ENCODE measurements around the gene ARHGAP22.

DNA sequence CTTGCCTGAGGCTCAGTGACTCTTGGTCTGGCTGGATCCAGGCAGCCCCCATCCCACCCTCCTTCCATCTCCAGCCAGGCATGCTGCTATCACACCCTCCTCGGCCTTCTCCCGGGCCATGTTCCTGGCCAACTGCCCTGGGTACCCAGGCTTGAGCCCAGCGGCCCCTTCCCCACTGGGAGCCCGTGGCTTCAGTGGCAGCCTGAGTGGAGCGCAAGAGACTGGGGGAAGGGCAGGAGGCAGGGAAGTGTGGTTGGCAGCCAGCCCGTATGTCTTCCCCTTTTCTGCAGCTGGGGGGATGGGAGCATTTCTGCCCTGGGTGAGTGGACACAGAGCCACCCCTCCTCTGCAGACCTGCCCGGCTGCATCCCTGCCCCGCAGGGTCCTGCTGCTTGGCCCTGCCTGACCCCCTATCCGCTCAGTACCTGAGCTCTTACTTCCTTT lies 148.5 kb downstream of the ARHGAP22 start:
- TF ChIP-seq EZH2phosphoT487 (IDR thresholded peaks at IDR 0.05; ENCODE audit: insufficient read depth, low read depth): no peak
- TF ChIP-seq EZH2 (IDR thresholded peaks at IDR 0.05; ENCODE audit: insufficient read depth, poor library complexity, severe bottlenecking): no peak
